K562 (cell line): ENCODE results near the gene SLC35B4. TPM values are rescaled to one million over a fixed set of nuclear protein-coding genes. Genes with fewer than 3 reads are reported as not detected.

Source experiments
- BRCA1 ChIP-seq, 2 experiments: fragments of 450-650 bp in 1 of 2; sonication (generic) in 1 of 2; formaldehyde crosslinking in 1 of 2; IDR thresholded peaks; 2 replicates each; pipeline versions ENCODE4 v1.5.0 to v1.6.1; 2017 to 2020; ENCODE audit warnings: mild to moderate bottlenecking in 1 of 2, missing genetic modification reagents in 1 of 2
- HCFC1 ChIP-seq: IDR thresholded peaks from 2 replicates; pipeline ENCODE4 v1.6.1; 2012; ENCODE audit warnings: low read depth, low read length, improper control_type of control experiment
- HDAC8 ChIP-seq: fragments of 450-650 bp; IDR thresholded peaks from 2 replicates; pipeline ENCODE4 v1.6.1; 2016; ENCODE audit warnings: mild to moderate bottlenecking, missing genetic modification characterization, moderate library complexity, missing compliant biosample characterization
- HDGF ChIP-seq: fragments of 450-650 bp; IDR thresholded peaks from 2 replicates; pipeline ENCODE4 v1.6.1; 2016
- IRF1 ChIP-seq: sonication (generic); formaldehyde crosslinking; IDR thresholded peaks from 2 replicates; pipeline ENCODE4 v1.8.0; 2022; ENCODE audit warnings: missing genetic modification reagents, mild to moderate bottlenecking, borderline replicate concordance
- KLF16 ChIP-seq: IDR thresholded peaks from 2 replicates; pipeline ENCODE4 v1.6.1; 2016; ENCODE audit warnings: antibody characterized with exemption
- NR3C1 ChIP-seq: sonication (generic); formaldehyde crosslinking; IDR thresholded peaks from 2 replicates; pipeline ENCODE4 v1.8.1; 2022; ENCODE audit warnings: missing genetic modification reagents
- PML ChIP-seq: IDR thresholded peaks from 2 replicates; pipeline ENCODE4 v1.6.1; 2012; ENCODE audit warnings: low read length, inconsistent platforms
- RBM34 ChIP-seq: fragments of 200-400 bp; formaldehyde crosslinking; IDR thresholded peaks from 2 replicates; pipeline ENCODE4 v1.6.1; 2018; ENCODE audit warnings: low read length, borderline replicate concordance; ENCODE audit not compliant: insufficient read depth
- RREB1 ChIP-seq: fragments of 250-450 bp; sonication (Bioruptor Pico); IDR thresholded peaks from 2 replicates; pipeline ENCODE4 v1.4.0; 2020
- SFPQ ChIP-seq: fragments of 200-400 bp; formaldehyde crosslinking; IDR thresholded peaks from 2 replicates; pipeline ENCODE4 v1.6.1; 2017; ENCODE audit warnings: mild to moderate bottlenecking, low read depth, low read length, moderate library complexity
- SOX6 ChIP-seq: fragments of 450-650 bp; IDR thresholded peaks from 2 replicates; pipeline ENCODE4 v1.6.1; 2014; ENCODE audit warnings: mild to moderate bottlenecking
- SRF ChIP-seq, 2 experiments: fragments of 250-450, 450-650 bp in 1 of 2; sonication (Bioruptor Pico) in 1 of 2; sonication (generic) in 1 of 2; formaldehyde crosslinking; IDR thresholded peaks; 2 replicates each; pipeline versions ENCODE4 v1.5.0 to v1.5.1; 2020 to 2022; ENCODE audit warnings: mild to moderate bottlenecking in 1 of 2, missing genetic modification reagents in 1 of 2
- THRB ChIP-seq: fragments of 450-650 bp; formaldehyde crosslinking; conservative IDR thresholded peaks from 2 replicates; pipeline ENCODE4 v1.4.0; 2022; ENCODE audit warnings: mild to moderate bottlenecking, missing genetic modification characterization
- ZFP91 ChIP-seq: sonication (generic); formaldehyde crosslinking; IDR thresholded peaks from 2 replicates; pipeline ENCODE4 v1.8.0; 2022; ENCODE audit warnings: mild to moderate bottlenecking, missing genetic modification reagents
- ZNF766 ChIP-seq: fragments of 200-800 bp; sonication (Bioruptor generic); conservative IDR thresholded peaks from 2 replicates; pipeline ENCODE4 v1.6.1; 2016; ENCODE audit warnings: missing genetic modification characterization, missing compliant biosample characterization
- polyA plus RNA-seq, 8 experiments: library from polyadenylated mRNA; depleted of rRNA in 4 of 8; stranded (reverse) in 5 of 8; unstranded in 3 of 8; fragments of >200 nt; fragmentation: Nextera tagmentation in 2 of 8; fragmentation: Illumina TruSeq in 1 of 8; extraction: Ambion mirVana in 2 of 8; extraction: Trizol in 1 of 8; gene quantifications; 2 replicates each; pipeline versions ENCODE4 v1.2.1 to v1.2.3, GENCODE V29; 2011 to 2014; ENCODE audit warnings: inconsistent platforms in 1 of 8, missing spikeins in 1 of 8
- total RNA-seq, 7 experiments: library from RNA; depleted of rRNA in 6 of 7; stranded (reverse); fragments of >200 nt in 6 of 7; fragmentation: Illumina TruSeq in 2 of 7; extraction: Trizol in 2 of 7; gene quantifications; 2 replicates each; pipeline versions ENCODE4 v1.2.1 to v1.2.3, GENCODE V29; 2011 to 2021; ENCODE audit warnings: low replicate concordance in 1 of 7

The SLC35B4 gene
- total and polyA plus RNA-seq, 9 of the 15 experiments (the other 6 are each of a cell fraction or from before 2014, with no cell fraction given) = 6.1 to 34.9 (median 17.6) TPM

- TF ChIP-seq IRF1 (CRISPR knock-in tag) (no peak), RBM34 (no peak), RREB1 (peak; percentile 31; the same call in 1 of the 2 replicates), SRF (CRISPR knock-in tag; IDR thresholded peaks at IDR 0.05) (0 out of 4 replicates have a peak, but pooled peaks of 1 of the 2 experiments have one; percentile 15), KLF16 (peak; percentile 89), NR3C1 (CRISPR knock-in tag) (no peak), HDGF (no peak), ZNF766 (CRISPR knock-in tag) (no peak), SOX6 (peak; percentile 85), THRB (CRISPR knock-in tag) (peak; percentile 72; the same call in 1 of the 2 replicates), PML (peak; percentile 86), BRCA1 (IDR thresholded peaks at IDR 0.05) (no peak), BRCA1 (CRISPR knock-in tag; IDR thresholded peaks at IDR 0.05) (no peak), ZFP91 (no peak), HCFC1 (no peak), SFPQ (no peak), HDAC8 (tag) (peak; percentile 56; the same call in 1 of the 2 replicates)
Measured at GRCh38 chr7:134359787-134360432, 43.2 kb upstream of the SLC35B4 start (continued).
